ENCODE results near the gene SELENOF. TPM values are rescaled to one million over a fixed set of nuclear protein-coding genes. Genes with fewer than 3 reads are reported as not detected.

The SELENOF gene
- total and polyA plus RNA-seq, 2 of the 4 experiments (the other 2 are of a cell fraction) = 60.0 to 153 TPM

- intact Hi-C loops (cut with micrococcal nuclease) (no loop called here), in situ Hi-C loops (cut with MboI; ENCODE audit: low sequenced_read_pairs) (no loop called here)
- no peak for ATAC-seq (ENCODE audit: low read depth)
These were observed 61.6 kb downstream of the SELENOF start for GRCh38 chr1:86852289-86852688.

More at GRCh38 chr1:86852289-86852688, 61.6 kb downstream of the SELENOF start:
- no peak overlapping the region for H2BK120ac ChIP-seq (ENCODE audit: low read depth, low read length)
- H2BK5ac ChIP-seq (ENCODE audit: low read depth, low read length, poor library complexity, severe bottlenecking) = no peak overlapping the region
- no peaks in the 10 kb centered on the region for H3K9me3 ChIP-seq (ENCODE audit: control insufficient read depth, insufficient read depth, low read length)
- no peak overlapping the region for H3K23ac ChIP-seq (ENCODE audit: low read depth, low read length)
- no peaks in the 10 kb centered on the region for H3K27me3 ChIP-seq (ENCODE audit: control insufficient read depth, insufficient read depth, low read length)
- no peak overlapping the region for H3K4ac ChIP-seq (ENCODE audit: low read depth, low read length)
- H4K8ac ChIP-seq (ENCODE audit: low read depth in 2 of 2, low read length in 2 of 2) = no peak overlapping the region
- no peak overlapping the region for H3K9ac ChIP-seq (ENCODE audit: low read depth, low read length)
- no peaks in the 10 kb centered on the region for H3K9me1 ChIP-seq (ENCODE audit: insufficient read depth, low read length)
- dilution Hi-C loops (cut with HindIII; ENCODE audit: low sequenced_read_pairs, unreplicated experiment) = no loop called here
- no peak overlapping the region for H3K27ac ChIP-seq (ENCODE audit: insufficient read depth, low read length)
- CTCF ChIA-PET = no interaction called here
- no peak overlapping the region for H3K18ac ChIP-seq (ENCODE audit: low read depth, low read length)
- no peak overlapping the region for H4K5ac ChIP-seq (ENCODE audit: low read depth, low read length)
- H2AK9ac ChIP-seq (replicated peaks; ENCODE audit: low read depth, low read length, poor library complexity) = no peak overlapping the region
- H3K4me2 ChIP-seq (ENCODE audit: low read depth, low read length) = no peak overlapping the region
- no peak overlapping the region for H2BK15ac ChIP-seq (ENCODE audit: low read depth, low read length)
- no peaks in the 10 kb centered on the region for H3K36me3 ChIP-seq (ENCODE audit: control insufficient read depth, insufficient read depth, low read length)
- H4K20me1 ChIP-seq (ENCODE audit: insufficient read depth, low read length) = no peaks in the 10 kb centered on the region
- H2BK20ac ChIP-seq (ENCODE audit: low read depth, low read length) = no peak overlapping the region
- H2AK5ac ChIP-seq (ENCODE audit: low read depth, low read length) = no peak overlapping the region
- no TSS peak for BruUV-seq (replicated peaks)
- no peak overlapping the region for H4K91ac ChIP-seq (ENCODE audit: insufficient read depth, low read depth, low read length)
- no peak for TF ChIP-seq MXI1 (IDR thresholded peaks at IDR 0.05; ENCODE audit: borderline replicate concordance, low read depth, low read length)
- TF ChIP-seq MAZ (IDR thresholded peaks at IDR 0.05; ENCODE audit: borderline replicate concordance, low read depth, low read length) = no peak
- no peak for TF ChIP-seq USF2 (IDR thresholded peaks at IDR 0.05; ENCODE audit: low read depth, low read length)
- TF ChIP-seq BHLHE40 (IDR thresholded peaks at IDR 0.05; ENCODE audit: low read depth, low read length) = no peak
- TF ChIP-seq RFX5 (IDR thresholded peaks at IDR 0.05; ENCODE audit: low read depth, low read length) = no peak
- TF ChIP-seq, protein P1, sequence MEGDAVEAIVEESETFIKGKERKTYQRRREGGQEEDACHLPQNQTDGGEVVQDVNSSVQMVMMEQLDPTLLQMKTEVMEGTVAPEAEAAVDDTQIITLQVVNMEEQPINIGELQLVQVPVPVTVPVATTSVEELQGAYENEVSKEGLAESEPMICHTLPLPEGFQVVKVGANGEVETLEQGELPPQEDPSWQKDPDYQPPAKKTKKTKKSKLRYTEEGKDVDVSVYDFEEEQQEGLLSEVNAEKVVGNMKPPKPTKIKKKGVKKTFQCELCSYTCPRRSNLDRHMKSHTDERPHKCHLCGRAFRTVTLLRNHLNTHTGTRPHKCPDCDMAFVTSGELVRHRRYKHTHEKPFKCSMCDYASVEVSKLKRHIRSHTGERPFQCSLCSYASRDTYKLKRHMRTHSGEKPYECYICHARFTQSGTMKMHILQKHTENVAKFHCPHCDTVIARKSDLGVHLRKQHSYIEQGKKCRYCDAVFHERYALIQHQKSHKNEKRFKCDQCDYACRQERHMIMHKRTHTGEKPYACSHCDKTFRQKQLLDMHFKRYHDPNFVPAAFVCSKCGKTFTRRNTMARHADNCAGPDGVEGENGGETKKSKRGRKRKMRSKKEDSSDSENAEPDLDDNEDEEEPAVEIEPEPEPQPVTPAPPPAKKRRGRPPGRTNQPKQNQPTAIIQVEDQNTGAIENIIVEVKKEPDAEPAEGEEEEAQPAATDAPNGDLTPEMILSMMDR (conservative IDR thresholded peaks at IDR 0.05; ENCODE audit: low read depth, low read length) = no peak
- no peak for TF ChIP-seq RAD21 (IDR thresholded peaks at IDR 0.05; ENCODE audit: low read length)
- TF ChIP-seq RCOR1 (IDR thresholded peaks at IDR 0.05; ENCODE audit: insufficient replicate concordance, low read length) = no peak
- no peak for TF ChIP-seq MAFK (IDR thresholded peaks at IDR 0.05; ENCODE audit: low read depth, low read length)
- no peak for TF ChIP-seq NFE2L2 (IDR thresholded peaks at IDR 0.05; ENCODE audit: low read depth, low read length)
- TF ChIP-seq POLR2A (IDR thresholded peaks at IDR 0.05; ENCODE audit: low read depth, low read length) = no peak
- TF ChIP-seq CEBPB (IDR thresholded peaks at IDR 0.05; ENCODE audit: low read depth, low read length) = no peak
- TF ChIP-seq CHD1 (IDR thresholded peaks at IDR 0.05; ENCODE audit: low read depth, low read length) = no peak
- TF ChIP-seq ELK1 (IDR thresholded peaks at IDR 0.05; ENCODE audit: borderline replicate concordance, low read depth, low read length) = no peak
- TF ChIP-seq SMC3 (IDR thresholded peaks at IDR 0.05; ENCODE audit: low read depth, low read length) = no peak
- no peak for TF ChIP-seq FOS (IDR thresholded peaks at IDR 0.05; ENCODE audit: low read depth, low read length)
- no peak for DNase-seq
- peaks cover 4% of the 10 kb centered on the region; the same call in 1 of the 2 replicates for H3K4me1 ChIP-seq (ENCODE audit: control insufficient read depth, insufficient read depth, low read length)
- POLR2A ChIA-PET (ENCODE audit: unreplicated experiment) = no interaction called here
- H2AFZ ChIP-seq (replicated peaks; ENCODE audit: low read length, poor library complexity) = no peak overlapping the region
- no peaks in the 10 kb centered on the region for H3K79me1 ChIP-seq (ENCODE audit: low read depth in 1 of 2, low read length in 2 of 2)
- no peak overlapping the region for H3K14ac ChIP-seq (replicated peaks; ENCODE audit: low read depth, low read length)
- no peak overlapping the region for H3K56ac ChIP-seq (ENCODE audit: extremely low read depth, insufficient read depth, low read length)
- no peak overlapping the region for H3K4me3 ChIP-seq (ENCODE audit: insufficient read depth, low read depth, low read length)
- WGBS, 2 experiments (ENCODE audit: extremely low coverage in 2 of 2, insufficient read length in 1 of 2) = no CpG with 5 or more reads among the region's 9 CpGs

Measured in IMR-90 (cell line).